DMS153 treated with DMSO at 0.1 percent for 48 hours (cell line): Measurements from ENCODE around the gene ASPHD1.
"Not testable (repeated sequence)": the region's sequence is repeated elsewhere in the genome, so short reads cannot be mapped to it uniquely, and the experiment has no call there.

ENCODE experiments used
- DNase-seq: peaks from one replicate; lab custom pipeline; 2025; ENCODE audit not compliant: unreplicated experiment; lab: John Stamatoyannopoulos, UW

Gene ASPHD1

GRCh38 chr16:29906520-29907244, 6.4 kb downstream of the ASPHD1 start:
- no peak for DNase-seq

GRCh38 chr16:29907973-29908372, 7.7 kb downstream of the ASPHD1 start:
- DNase-seq: no peak

GRCh38 chr16:29908719-29909220, 8.5 kb downstream of the ASPHD1 start:
- DNase-seq: no peak

GRCh38 chr16:29909391-29909790, 9.1 kb downstream of the ASPHD1 start:
- DNase-seq: no peak

GRCh38 chr16:29909851-29910250, 9.6 kb downstream of the ASPHD1 start:
- DNase-seq: not testable (repeated sequence)

- no peak for DNase-seq
These were observed 10.8 kb downstream of the ASPHD1 start for GRCh38 chr16:29910819-29911675.

- DNase-seq: no peak
These were observed 11.4 kb downstream of the ASPHD1 start for GRCh38 chr16:29911676-29912010.

- no peak for DNase-seq
These were observed 11.8 kb downstream of the ASPHD1 start for GRCh38 chr16:29912087-29912486.

GRCh38 chr16:29913514-29913913, 13.2 kb downstream of the ASPHD1 start:
- DNase-seq: no peak

- no peak for DNase-seq
These were observed 15.4 kb downstream of the ASPHD1 start for GRCh38 chr16:29915590-29916247.

- no peak for DNase-seq
These were observed 16.7 kb downstream of the ASPHD1 start for GRCh38 chr16:29916979-29917378.

GRCh38 chr16:29920288-29921033, 20.2 kb downstream of the ASPHD1 start:
- DNase-seq: no peak

GRCh38 chr16:29921034-29921385, 20.7 kb downstream of the ASPHD1 start:
- no peak for DNase-seq

GRCh38 chr16:29922326-29922725, 22.0 kb downstream of the ASPHD1 start:
- DNase-seq: no peak

GRCh38 chr16:29922986-29923501, 22.8 kb downstream of the ASPHD1 start:
- no peak for DNase-seq

- DNase-seq: no peak
These were observed 24.9 kb downstream of the ASPHD1 start for GRCh38 chr16:29925105-29925756.

- peak; percentile 67 for DNase-seq
These were observed 25.8 kb downstream of the ASPHD1 start, which contains the start of gene KCTD13 for GRCh38 chr16:29925781-29926710. Gene KCTD13, minus strand, starts transcription at chr16:29926226. Its CDS starts 193 bp downstream, at chr16:29926033.

GRCh38 chr16:29926711-29927052, 26.4 kb downstream of the ASPHD1 start:
- peak; percentile 42 for DNase-seq
